Measurements from ENCODE around the gene HBS1L.

Gene HBS1L

GRCh38 chr6:135054569-135055498 lies at the start of gene HBS1L:
TSS of gene HBS1L (minus strand) at chr6:135054822. CDS start at chr6:135054691, 131 bp downstream.
- in situ Hi-C loops (cut with MboI; ENCODE audit: low sequenced_read_pairs) = no loop called here

DNA sequence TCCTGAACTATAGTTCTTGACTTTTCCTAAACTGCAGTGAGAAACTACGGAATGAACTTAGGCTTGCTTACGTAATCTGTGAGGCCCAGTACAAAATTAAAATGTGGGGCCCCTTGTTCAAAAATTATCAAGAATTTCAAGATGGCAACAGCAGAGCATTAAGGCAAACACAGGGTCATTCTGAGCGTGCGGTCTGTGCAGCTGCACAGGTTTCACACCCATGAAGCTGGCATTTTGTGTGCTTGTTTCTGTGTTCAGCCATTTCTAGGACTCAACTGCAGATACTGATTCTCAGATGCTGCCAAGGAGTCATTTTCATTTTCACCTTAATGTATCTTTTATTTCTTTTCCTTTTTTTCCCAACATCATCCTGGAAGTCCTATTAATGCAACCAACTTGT lies 49.6 kb upstream of the HBS1L start:
- in situ Hi-C loops (cut with MboI; ENCODE audit: low sequenced_read_pairs) = no loop called here

DNA sequence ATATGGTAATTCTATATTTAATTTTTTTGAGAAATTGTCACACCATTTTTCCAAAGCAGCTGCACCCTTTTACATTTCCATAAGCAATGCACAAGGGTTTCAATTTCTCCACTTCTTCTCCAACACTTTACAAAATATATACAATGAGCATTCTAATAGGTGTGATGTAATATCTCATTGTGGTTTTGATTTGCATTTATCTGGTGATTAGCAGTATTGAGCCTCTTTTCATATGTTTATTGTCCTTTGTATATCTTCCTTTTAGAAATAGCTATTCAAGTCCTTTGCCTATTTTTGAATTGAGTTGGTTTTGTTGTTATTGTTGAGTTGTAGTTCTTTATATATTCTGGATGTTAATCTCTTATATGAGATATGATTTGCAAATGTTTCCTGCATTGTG lies 47.6 kb upstream of the HBS1L start:
- in situ Hi-C loops (cut with MboI; ENCODE audit: low sequenced_read_pairs) = no loop called here

DNA sequence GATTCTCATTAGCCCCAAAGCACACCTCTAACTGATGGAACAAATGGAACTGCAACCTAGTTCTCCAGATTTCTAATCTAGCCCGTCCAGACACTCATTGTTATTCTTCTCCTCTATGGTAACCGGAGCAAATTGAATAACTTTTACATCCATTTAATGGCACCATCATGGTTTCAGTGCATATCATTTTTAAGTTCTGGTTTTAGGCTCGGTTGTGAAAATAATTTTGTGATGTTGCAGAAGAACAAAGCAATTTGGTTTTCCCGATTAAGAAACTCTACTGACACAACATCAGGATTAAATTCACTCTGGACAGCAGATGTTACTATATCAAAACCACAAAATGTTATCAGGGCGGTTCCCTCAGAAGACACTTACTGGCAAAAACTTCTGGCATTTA lies 42.5 kb upstream of the HBS1L start:
- in situ Hi-C loops (cut with MboI; ENCODE audit: low sequenced_read_pairs) = no loop called here

DNA sequence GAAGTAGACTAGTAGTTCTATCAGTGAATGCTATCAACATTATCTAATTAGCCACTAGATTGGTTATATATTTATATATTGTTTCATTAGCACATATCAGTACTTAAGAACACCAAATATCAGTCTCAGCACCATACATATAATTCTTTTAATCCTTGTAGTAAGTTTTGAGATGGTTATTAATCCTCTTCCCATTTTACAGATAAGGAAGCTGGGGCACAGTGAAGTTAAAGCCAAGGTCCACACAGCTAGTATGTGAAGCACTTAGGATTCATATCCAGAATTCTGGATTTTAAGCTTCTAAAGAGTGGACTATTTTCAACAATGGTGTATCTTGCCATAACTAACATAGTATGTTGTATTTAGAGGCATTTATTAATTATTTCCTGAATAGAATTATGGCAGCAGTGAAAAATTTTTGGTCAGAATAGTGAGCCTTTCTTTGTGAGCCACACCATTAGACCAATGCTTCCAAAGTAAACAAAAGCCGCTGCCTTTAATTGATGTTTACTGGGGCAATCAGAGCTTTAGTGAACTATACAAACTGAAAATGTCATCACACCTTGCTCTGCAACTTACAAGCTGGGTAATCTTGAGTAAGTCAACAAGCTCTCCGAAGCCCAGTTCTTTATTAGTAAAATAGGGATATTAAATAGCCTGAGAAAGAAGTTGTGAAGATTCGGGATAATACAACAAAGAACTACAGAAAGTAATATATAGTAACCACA lies 41.9 kb upstream of the HBS1L start:
- in situ Hi-C loops (cut with MboI; ENCODE audit: low sequenced_read_pairs) = no loop called here

DNA sequence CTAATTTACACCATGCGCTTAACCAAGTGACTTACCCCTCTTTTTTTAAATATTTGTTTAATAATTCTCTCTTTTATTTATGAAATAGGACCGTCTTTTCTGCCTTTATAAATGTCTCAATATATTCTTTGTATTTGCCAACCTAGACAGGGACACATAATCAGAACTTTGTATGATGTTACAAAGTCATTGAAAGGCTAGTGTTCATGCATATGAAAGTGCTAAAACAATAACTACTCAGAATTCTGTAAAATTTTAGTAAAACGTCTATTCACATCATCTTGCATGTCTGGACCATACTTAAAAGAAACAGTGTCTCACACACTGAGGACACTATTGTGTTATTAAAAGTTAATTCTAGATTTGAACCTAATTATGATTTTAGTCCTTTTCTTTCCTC lies 41.1 kb upstream of the HBS1L start:
- in situ Hi-C loops (cut with MboI; ENCODE audit: low sequenced_read_pairs) = no loop called here

GRCh38 chr6:135094403-135094821 lies 39.8 kb upstream of the HBS1L start:
- in situ Hi-C loops (cut with MboI; ENCODE audit: low sequenced_read_pairs) = no loop called here

DNA sequence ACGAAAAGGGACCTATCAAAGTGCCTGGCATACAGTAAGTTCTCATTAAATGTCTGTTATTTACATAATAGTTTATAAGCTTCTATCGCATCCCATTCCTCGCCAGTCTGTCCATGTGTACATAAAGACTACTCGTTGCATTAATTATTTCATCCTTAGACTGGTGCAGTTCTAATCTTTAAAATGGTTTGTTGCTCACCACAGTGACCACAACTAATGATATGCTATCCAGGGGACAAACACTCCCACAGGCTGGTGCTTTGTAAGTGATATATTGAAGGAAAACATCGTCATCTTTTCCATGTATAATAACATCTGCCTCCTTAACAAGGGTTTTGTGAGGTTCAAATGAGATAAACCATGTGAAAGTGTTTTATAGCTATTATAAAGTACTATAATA lies 39.0 kb upstream of the HBS1L start:
- in situ Hi-C loops (cut with MboI; ENCODE audit: low sequenced_read_pairs) = no loop called here

DNA sequence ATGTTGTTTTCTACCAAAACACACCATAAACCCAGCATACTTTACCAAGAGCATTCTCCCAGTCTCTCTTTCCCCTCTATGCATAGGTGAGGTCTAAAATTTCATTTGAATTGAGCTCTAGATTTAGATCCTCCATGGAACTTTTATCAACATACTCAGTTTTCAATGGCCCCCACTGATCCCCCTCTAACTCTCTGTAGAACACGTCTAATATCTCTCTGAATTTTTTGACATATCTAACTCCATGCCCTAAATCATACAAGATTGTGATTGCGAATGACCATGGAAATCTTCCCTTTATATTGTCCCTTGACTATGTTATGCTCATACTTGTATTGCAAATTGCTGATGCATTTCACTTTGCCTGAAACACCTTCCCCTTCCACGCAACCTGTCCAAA lies 38.1 kb upstream of the HBS1L start:
- in situ Hi-C loops (cut with MboI; ENCODE audit: low sequenced_read_pairs) = no loop called here

DNA sequence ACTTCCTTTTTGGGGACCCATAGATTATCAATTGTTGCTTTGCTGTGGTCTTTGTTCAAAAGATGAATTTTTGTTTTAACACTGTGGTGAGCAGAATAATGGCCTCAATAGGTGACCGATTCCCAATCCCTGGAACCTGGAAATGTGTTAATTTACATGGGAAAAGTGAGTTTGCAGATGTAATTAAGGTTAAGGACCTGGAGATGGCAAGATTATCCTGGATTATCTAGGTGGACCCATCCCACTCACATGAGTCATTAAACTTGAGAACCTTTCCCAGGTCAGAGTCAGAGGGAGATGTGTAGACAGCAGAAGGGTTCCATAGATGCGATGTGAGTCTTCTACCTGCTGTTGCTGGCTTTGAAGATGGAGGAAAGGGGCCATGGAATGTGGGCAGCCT lies 36.2 kb upstream of the HBS1L start:
- in situ Hi-C loops (cut with MboI; ENCODE audit: low sequenced_read_pairs) = no loop called here

- in situ Hi-C loops (cut with MboI; ENCODE audit: low sequenced_read_pairs) = no loop called here
These were observed 35.3 kb upstream of the HBS1L start for GRCh38 chr6:135089901-135090300.

- in situ Hi-C loops (cut with MboI; ENCODE audit: low sequenced_read_pairs) = no loop called here
These were observed 34.5 kb upstream of the HBS1L start for GRCh38 chr6:135088818-135089809.

- in situ Hi-C loops (cut with MboI; ENCODE audit: low sequenced_read_pairs) = no loop called here
These were observed 33.7 kb upstream of the HBS1L start for GRCh38 chr6:135088281-135088680.

DNA sequence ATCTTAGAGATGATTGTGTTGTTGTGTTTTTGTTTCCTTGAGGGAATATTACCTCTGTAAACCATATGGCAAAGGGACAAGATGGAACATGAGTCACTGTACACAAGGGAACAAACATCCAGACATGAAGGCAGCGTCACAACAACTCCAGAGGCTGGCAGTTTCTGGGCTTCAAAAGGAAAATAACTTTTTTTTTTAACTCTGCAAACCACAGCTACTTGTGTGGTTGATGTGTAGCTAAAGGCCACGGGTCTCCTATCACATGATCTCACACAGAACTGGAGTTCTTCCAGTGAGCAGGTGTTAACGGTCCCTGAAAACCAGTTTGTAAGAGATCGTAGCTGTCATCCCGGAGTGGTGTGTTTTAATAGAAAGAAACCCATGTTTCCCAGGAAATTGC lies 33.2 kb upstream of the HBS1L start:
- in situ Hi-C loops (cut with MboI; ENCODE audit: low sequenced_read_pairs) = no loop called here

- in situ Hi-C loops (cut with MboI; ENCODE audit: low sequenced_read_pairs) = no loop called here
These were observed 32.8 kb upstream of the HBS1L start for GRCh38 chr6:135087403-135087802.

- in situ Hi-C loops (cut with MboI; ENCODE audit: low sequenced_read_pairs) = no loop called here
These were observed 31.8 kb upstream of the HBS1L start for GRCh38 chr6:135086414-135086764.

DNA sequence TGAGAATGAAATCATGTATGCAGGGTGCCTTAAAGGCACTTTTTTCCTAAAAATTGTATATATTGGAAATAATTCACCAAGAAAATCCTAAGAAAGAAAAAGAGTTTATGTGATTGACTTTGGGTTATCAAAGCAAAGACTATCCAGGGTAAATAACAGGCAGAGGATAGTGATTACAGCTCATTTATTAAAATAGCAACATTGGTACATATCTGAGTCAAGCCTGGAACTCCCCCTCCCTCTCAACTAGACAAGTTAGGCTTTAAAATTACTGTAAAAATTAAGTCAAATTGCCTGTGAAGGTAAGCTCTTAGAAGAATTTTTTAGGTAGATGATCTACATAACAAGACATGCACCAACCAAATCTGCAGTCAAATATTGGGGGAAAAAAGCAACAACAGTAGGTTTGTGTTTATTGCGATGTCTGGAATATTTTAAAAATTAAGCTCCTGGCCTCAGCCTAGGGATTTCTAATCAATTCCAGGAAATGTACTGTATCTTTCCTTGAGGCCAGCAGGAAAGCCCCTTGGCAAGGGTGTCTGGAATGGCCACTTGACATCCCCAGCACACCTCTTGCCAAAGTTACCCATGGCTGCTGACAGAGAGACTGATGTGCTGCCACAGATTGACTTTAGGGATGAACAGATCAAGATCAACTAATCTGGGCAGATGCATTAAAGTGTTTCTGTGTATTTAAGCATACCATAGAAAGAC lies 31.2 kb upstream of the HBS1L start:
- in situ Hi-C loops (cut with MboI; ENCODE audit: low sequenced_read_pairs) = no loop called here

DNA sequence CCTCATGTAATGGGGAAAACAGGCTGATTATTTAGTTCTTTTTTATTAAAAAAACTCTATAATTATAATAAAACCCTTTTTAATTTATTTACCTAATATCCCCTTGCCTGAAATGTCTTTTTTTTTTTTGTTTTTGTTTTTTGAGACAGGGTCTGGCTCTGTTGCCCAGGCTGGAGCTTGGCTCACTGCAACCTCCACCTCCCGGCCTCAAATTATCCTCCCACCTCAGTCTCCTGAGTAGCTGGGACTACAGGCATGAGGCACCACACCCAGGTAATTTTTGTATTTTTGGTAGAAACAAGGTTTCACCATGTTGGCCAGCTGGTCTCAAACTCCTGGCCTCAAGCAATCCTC lies 30.3 kb upstream of the HBS1L start:
- in situ Hi-C loops (cut with MboI; ENCODE audit: low sequenced_read_pairs) = no loop called here

- in situ Hi-C loops (cut with MboI; ENCODE audit: low sequenced_read_pairs) = no loop called here
These were observed 29.6 kb upstream of the HBS1L start for GRCh38 chr6:135084001-135084915.

Data from HL-60/S4 treated with phorbol 12-myristate 13-acetate at 8.2 ng/mL for 4 days and 3 days (cell line).